ENCODE measurements around the gene TEX28.
"Not testable (repeated sequence)": the region's sequence is repeated elsewhere in the genome, so short reads cannot be mapped to it uniquely, and the experiment has no call there.

TEX28 gene

DNA sequence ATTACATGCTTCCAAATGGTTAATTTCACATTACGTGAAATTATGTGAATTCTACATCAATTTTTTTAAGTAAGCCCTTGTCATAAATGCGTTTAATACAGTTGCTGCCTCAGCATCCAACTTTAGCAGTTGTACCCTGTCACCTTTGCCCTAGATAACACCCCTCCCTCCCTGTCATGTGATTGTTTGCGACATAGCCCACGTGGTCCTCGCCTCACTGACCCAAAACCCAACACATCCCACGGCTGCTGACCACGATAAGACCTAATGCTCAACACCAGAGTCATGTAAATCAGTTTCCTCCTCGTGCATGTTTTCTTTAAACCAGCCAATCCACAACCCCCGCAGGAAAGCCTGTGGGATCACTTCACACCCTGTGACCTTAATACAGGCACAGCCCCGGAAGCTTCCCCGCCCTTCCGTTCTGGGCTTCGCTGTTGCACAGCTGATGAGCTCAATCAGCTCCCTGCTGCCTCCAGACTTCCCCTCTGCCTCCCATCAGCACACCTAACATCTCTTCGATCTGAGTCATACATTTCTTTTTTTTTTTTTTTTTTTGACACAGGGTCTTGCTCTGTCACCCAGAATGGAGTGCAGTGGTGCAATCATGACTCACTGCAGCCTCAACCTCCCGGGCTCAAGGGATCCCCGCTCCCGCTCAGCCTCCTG is 47.4 kb downstream of the TEX28 start:
- DNase-seq (ENCODE audit: low read depth), result not testable (repeated sequence)

- not testable (repeated sequence) for DNase-seq (ENCODE audit: low read depth)
Observed at GRCh38 chrX:154239982-154240503, 54.9 kb downstream of the TEX28 start.

GRCh38 chrX:154238939-154239559 is 55.9 kb downstream of the TEX28 start:
- not testable (repeated sequence) for DNase-seq (ENCODE audit: low read depth)

DNA sequence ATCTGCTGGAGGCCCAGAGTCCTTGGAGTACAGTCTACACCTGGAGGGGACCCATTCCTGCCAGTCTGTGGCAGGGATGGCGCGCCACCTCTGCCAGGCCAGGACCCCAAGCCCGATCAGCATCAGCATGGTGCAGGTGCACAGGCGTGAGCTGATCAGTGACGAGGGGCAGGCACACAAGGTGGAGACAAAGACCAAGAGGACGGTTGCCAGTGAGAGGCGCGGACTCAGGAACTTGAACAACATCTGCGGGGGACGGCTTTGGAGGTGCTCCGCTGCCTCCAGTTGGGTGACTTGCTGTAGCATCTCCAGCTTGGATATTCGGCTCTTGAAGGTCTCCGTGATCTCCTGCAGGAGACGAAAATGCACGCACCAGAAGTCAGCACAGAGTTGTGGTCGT is 61.3 kb downstream of the TEX28 start:
- not testable (repeated sequence) for DNase-seq (ENCODE audit: low read depth)

DNA sequence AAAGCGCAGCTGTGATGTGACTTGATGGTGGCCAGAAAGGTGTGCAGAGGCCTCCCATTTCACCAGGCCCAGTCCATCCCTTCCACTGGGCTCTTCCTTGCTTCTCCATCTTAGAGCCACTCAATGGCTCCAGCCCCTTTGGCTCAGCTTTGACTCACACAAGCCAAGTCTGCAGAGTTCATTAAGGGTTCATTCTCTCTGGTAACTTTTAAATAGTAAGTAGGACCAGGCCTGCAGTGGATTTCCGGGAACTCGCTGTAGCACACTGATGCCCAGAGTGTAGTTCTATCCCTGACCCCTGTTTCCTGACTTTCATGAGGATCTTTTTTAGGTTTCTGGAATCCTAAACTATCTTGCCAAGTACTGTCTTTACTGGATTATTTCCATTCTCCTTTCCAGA is 63.5 kb downstream of the TEX28 start:
- not testable (repeated sequence) for DNase-seq (ENCODE audit: low read depth)

GRCh38 chrX:154226706-154227105 is 68.2 kb downstream of the TEX28 start:
- DNase-seq (ENCODE audit: low read depth), result not testable (repeated sequence)

DNA sequence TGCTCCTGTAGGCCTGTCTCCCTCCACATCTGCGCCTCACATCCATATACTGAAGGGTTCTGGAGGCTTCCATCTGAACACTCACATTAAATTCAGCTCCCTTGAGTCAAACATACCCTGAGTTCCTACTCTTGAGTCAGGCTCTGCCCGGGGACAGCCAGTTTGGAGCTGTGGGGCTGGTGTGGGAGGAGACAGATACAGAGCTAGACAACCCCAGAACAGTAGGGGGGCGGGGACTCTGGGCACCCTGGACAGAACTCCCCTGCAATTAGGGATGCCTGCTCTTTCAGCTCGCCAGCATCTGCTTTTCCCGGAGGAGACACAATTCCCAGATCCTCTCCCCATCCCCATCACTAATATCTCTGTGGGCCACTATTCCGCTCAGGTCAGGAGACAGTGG is 69.6 kb downstream of the TEX28 start:
- DNase-seq (ENCODE audit: low read depth), result not testable (repeated sequence)

All from activated T-helper 9 cell treated with anti-CD3 and anti-CD28 coated beads, Interleukin-2, amount 50 U/mL, for 16 hours (primary cell).